PC-3 (cell line): ENCODE results near the gene MT1M. TPM values are rescaled to one million over a fixed set of nuclear protein-coding genes. Genes with fewer than 3 reads are reported as not detected.

Experiments
- ATAC-seq: fragments of 200-7000 bp; cut with Tn5 transposase; 2 replicates; pipeline ENCODE4 v1.9.1; 2020; ENCODE audit warnings: mild to moderate bottlenecking, moderate library complexity
- BruUV-seq: library from RNA; stranded (reverse); fragments of 400-500 nt; replicated peaks from 2 replicates; lab custom pipeline; 2021; lab: Mats Ljungman, UMichigan
- CTCF ChIA-PET: fragments of 300-600 bp; sonication (Branson Sonifier 250); formaldehyde crosslinking; loops from one replicate; lab custom pipeline; 2022; ENCODE audit warnings: antibody characterized with exemption; lab: Charles Lee
- POLR2A ChIA-PET: fragments of 300-600 bp; sonication (Branson Sonifier 250); formaldehyde crosslinking; loops from one replicate; lab custom pipeline; 2022; ENCODE audit warnings: antibody characterized with exemption; ENCODE audit not compliant: unreplicated experiment; lab: Charles Lee
- DNase-seq: peaks from one replicate; pipeline ENCODE4 v3.0.0-alpha.2; 2015
- H2AFZ ChIP-seq: fragments of 300-600 bp; sonication (generic); 2 replicates; pipeline ENCODE4 v1.6.0; 2016; ENCODE audit warnings: antibody characterized with exemption, low read length
- H3F3A ChIP-seq: fragments of 300-600 bp; sonication (generic); one replicate; pipeline ENCODE4 v1.6.0; 2017; ENCODE audit warnings: antibody characterized with exemption, low read length, control low read depth, mild to moderate bottlenecking; ENCODE audit not compliant: unreplicated experiment
- H3K27ac ChIP-seq: fragments of 300-600 bp; sonication (generic); 2 replicates; pipeline ENCODE4 v1.5.1; 2016; ENCODE audit warnings: mild to moderate bottlenecking, low read length
- H3K27me3 ChIP-seq: fragments of 300-600 bp; sonication (generic); 2 replicates; pipeline ENCODE4 v1.6.1; 2016; ENCODE audit warnings: low read length, mixed read lengths
- H3K36me3 ChIP-seq: fragments of 300-600 bp; sonication (generic); 2 replicates; pipeline ENCODE4 v1.6.1; 2016; ENCODE audit warnings: low read depth, mixed run types, low read length, mixed read lengths
- H3K4me1 ChIP-seq: fragments of 300-600 bp; sonication (generic); 2 replicates; pipeline ENCODE4 v1.5.1; 2016; ENCODE audit warnings: low read length; ENCODE audit not compliant: insufficient read depth
- H3K4me2 ChIP-seq: fragments of 300-600 bp; sonication (generic); 2 replicates; pipeline ENCODE4 v1.6.0; 2016; ENCODE audit warnings: low read length
- H3K4me3 ChIP-seq: fragments of 300-600 bp; sonication (generic); 2 replicates; pipeline ENCODE4 v1.5.1; 2016; ENCODE audit warnings: mild to moderate bottlenecking, low read length, mixed read lengths
- H3K79me2 ChIP-seq: fragments of 300-600 bp; sonication (generic); 2 replicates; pipeline ENCODE4 v1.6.1; 2017; ENCODE audit warnings: low read length, mixed read lengths
- H3K9ac ChIP-seq: fragments of 300-600 bp; sonication (generic); 2 replicates; pipeline ENCODE4 v1.6.0; 2016; ENCODE audit warnings: mild to moderate bottlenecking, low read length
- H3K9me2 ChIP-seq: fragments of 300-600 bp; sonication (generic); replicated peaks from 2 replicates; pipeline ENCODE4 v1.6.1; 2016; ENCODE audit warnings: mixed run types, low read length, mixed read lengths
- H3K9me3 ChIP-seq: fragments of 300-600 bp; sonication (generic); 2 replicates; pipeline ENCODE4 v1.6.1; 2016; ENCODE audit warnings: low read length, mixed read lengths
- H4K20me1 ChIP-seq: fragments of 300-600 bp; sonication (generic); 2 replicates; pipeline ENCODE4 v1.6.1; 2016; ENCODE audit warnings: low read length, mixed read lengths
- EZH2 ChIP-seq: fragments of 300-600 bp; sonication (generic); IDR thresholded peaks from one replicate; pipeline ENCODE4 v1.6.1; 2017; ENCODE audit warnings: antibody characterized with exemption, mild to moderate bottlenecking, low read length; ENCODE audit not compliant: unreplicated experiment
- EZH2phosphoT487 ChIP-seq: fragments of 300-600 bp; sonication (generic); IDR thresholded peaks from 2 replicates; pipeline ENCODE4 v1.6.1; 2018; ENCODE audit warnings: mild to moderate bottlenecking, antibody characterized with exemption, low read length, borderline replicate concordance
- intact Hi-C: fragments of 100-400 bp; cut with micrococcal nuclease; formaldehyde crosslinking; loops from 2 replicates; pipeline ENCODE4 v1.9.0; 2023
- total RNA-seq: library from RNA; depleted of rRNA; stranded (reverse); fragments of >200 nt; gene quantifications from 2 replicates; pipeline ENCODE4 v1.2.3, GENCODE V29; 2014
- TF ChIP-seq, protein P1 (sequence below): fragments of 300-600 bp; sonication (generic); conservative IDR thresholded peaks from 2 replicates; pipeline ENCODE4 v1.5.1; 2017; ENCODE audit warnings: antibody characterized with exemption, low read depth, mild to moderate bottlenecking, low read length

MT1M gene
- total RNA-seq, 1 experiment from 2014 or later: 1.5 TPM

DNA sequence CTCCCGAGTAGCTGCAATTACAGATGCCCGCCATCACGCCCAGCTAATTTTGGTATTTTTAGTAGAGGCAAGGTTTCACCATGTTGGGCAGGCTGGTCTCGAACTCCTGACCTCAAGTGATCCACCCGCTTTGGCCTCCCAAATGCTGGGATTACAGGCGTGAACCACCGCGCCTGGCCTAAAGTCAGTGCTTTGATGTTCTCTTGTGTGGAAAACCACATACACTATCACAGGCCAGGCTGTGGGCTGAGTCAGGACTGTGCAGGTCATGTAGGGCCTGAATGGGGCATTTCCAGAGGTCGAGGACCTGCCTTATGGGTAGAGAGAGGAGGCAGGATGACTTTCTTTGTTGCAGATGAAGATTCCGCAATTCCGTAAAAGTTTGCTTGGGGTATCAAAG lies 48.2 kb upstream of the MT1M start:
- TF ChIP-seq, protein P1, sequence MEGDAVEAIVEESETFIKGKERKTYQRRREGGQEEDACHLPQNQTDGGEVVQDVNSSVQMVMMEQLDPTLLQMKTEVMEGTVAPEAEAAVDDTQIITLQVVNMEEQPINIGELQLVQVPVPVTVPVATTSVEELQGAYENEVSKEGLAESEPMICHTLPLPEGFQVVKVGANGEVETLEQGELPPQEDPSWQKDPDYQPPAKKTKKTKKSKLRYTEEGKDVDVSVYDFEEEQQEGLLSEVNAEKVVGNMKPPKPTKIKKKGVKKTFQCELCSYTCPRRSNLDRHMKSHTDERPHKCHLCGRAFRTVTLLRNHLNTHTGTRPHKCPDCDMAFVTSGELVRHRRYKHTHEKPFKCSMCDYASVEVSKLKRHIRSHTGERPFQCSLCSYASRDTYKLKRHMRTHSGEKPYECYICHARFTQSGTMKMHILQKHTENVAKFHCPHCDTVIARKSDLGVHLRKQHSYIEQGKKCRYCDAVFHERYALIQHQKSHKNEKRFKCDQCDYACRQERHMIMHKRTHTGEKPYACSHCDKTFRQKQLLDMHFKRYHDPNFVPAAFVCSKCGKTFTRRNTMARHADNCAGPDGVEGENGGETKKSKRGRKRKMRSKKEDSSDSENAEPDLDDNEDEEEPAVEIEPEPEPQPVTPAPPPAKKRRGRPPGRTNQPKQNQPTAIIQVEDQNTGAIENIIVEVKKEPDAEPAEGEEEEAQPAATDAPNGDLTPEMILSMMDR: no peak
- TF ChIP-seq EZH2: no peak
- TF ChIP-seq EZH2phosphoT487: no peak
- ChIA-PET POLR2A (no interaction called here), CTCF (no interaction called here)
- no peaks in the 10 kb centered on the region for H3K79me2 ChIP-seq
- H3K27ac ChIP-seq: no peak overlapping the region
- H2AFZ ChIP-seq: no peak overlapping the region
- ATAC-seq: no peak
- no peaks in the 10 kb centered on the region for H4K20me1 ChIP-seq
- intact Hi-C loops: no loop called here
- H3K9me2 ChIP-seq: no peaks in the 10 kb centered on the region
- no peaks in the 10 kb centered on the region for H3K9me3 ChIP-seq
- H3K4me3 ChIP-seq: no peak overlapping the region
- no peaks in the 10 kb centered on the region for H3F3A ChIP-seq
- no peak overlapping the region for H3K4me2 ChIP-seq
- no TSS peak for BruUV-seq
- H3K9ac ChIP-seq: no peak overlapping the region
- no peaks in the 10 kb centered on the region for H3K36me3 ChIP-seq
- DNase-seq: no peak
- H3K4me1 ChIP-seq: no peaks in the 10 kb centered on the region
- 0 out of 2 replicates have a peak, but pooled peaks cover 5% of the 10 kb centered on the region for H3K27me3 ChIP-seq

DNA sequence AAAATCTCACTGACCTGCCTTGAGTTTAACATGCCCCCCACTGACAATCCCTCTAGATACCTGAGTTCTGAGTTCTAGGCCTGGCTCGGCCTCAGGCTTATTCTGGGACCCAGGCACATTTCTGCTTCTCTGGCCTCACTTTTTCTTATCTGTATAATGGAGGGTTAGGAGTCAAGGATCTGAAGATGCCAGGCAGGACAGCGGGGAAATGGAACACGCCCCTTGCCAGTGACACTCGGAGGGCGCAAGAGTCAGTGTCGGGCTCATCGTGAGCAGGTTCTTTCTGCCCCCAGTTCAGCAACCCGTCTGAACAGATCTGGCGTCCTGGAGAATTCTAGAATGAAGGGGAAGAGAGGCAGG lies 43.7 kb upstream of the MT1M start:
- DNase-seq (no peak), ATAC-seq (no peak)
- Histone ChIP-seq H3F3A (no peaks in the 10 kb centered on the region), H3K9me3 (no peaks in the 10 kb centered on the region), H3K4me1 (no peaks in the 10 kb centered on the region), H3K4me2 (peak overlapping the region; percentile 76; the same call in 1 of the 2 replicates), H3K27me3 (0 out of 2 replicates have a peak, but pooled peaks cover 5% of the 10 kb centered on the region), H3K36me3 (no peaks in the 10 kb centered on the region), H3K9me2 (no peaks in the 10 kb centered on the region), H3K4me3 (no peak overlapping the region), H2AFZ (no peak overlapping the region), H3K79me2 (no peaks in the 10 kb centered on the region), H4K20me1 (no peaks in the 10 kb centered on the region), H3K27ac (no peak overlapping the region), H3K9ac (no peak overlapping the region)
- no peak for TF ChIP-seq EZH2
- TF ChIP-seq, protein P1: no peak
- no peak for TF ChIP-seq EZH2phosphoT487
- intact Hi-C loops: no loop called here
- CTCF ChIA-PET: no interaction called here
- BruUV-seq: no TSS peak
- POLR2A ChIA-PET: no interaction called here

DNA sequence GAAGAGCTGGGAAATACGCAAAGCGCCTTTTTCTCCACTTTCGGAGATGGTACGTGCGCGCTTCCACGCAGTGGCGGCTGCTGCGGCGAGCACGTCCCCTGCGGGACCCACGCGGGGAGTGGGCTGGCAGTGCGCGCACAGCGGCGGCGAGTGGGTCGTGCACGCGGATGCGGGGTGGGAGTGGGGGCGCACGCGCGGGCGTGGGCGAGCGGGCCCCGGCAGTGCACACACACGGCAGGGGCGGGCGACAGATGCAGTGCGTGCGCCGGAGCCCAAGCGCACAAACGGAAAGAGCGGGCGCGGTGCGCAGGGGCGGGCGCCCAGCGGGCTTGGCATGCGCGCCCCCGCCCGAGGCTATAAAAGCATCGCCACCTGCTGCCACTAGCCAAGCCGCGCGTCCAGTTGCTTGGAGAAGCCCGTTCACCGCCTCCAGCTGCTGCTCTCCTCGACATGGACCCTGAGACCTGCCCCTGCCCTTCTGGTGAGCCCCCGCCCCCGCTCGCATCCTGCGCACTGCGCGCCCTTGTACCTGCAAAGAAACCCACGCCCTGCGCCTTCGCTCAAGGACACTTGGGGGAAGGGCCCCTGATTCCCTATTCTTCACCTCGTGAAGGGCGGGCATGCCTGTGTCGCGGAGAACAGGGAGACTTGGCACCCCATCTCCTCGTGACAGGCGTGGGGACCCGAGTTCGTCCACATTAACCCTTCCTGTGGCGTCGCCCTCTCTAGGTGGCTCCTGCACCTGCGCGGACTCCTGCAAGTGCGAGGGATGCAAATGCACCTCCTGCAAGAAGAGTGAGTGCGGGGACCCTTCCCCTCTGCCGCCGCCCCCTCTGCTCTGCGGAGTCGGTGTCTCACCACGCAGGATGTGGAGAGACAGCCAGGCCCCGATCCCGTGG lies 43.1 kb upstream of the MT1M start, which contains the start of gene MT3:
TSS of gene MT3 (plus strand) at position 388 of the 899 bp plus-strand sequence. CDS start at position 451, 63 bp downstream.
- H3K27me3 ChIP-seq: 0 out of 2 replicates have a peak, but pooled peaks cover 5% of the 10 kb centered on the region
- H2AFZ ChIP-seq: no peak within 1 kb of the TSS
- H3K9me3 ChIP-seq: no peaks in the 10 kb centered on the region
- DNase-seq: peak; percentile 19
- no peak within 1 kb of the TSS for H3K27ac ChIP-seq
- POLR2A ChIA-PET: no interaction called here
- no peaks in the 10 kb centered on the region for H3K79me2 ChIP-seq
- H3F3A ChIP-seq: no peaks in the 10 kb centered on the region
- no TSS peak for BruUV-seq
- H3K36me3 ChIP-seq: no peaks in the 10 kb centered on the region
- H4K20me1 ChIP-seq: no peaks in the 10 kb centered on the region
- TF ChIP-seq EZH2phosphoT487 (0 out of 2 replicates have a peak, but pooled peaks have one; percentile 50), EZH2 (no peak)
- TF ChIP-seq, protein P1: no peak
- peak; percentile 33 for ATAC-seq
- no peaks in the 10 kb centered on the region for H3K4me1 ChIP-seq
- intact Hi-C loops: no loop called here
- peak within 1 kb of the TSS; percentile 49 for H3K4me3 ChIP-seq
- CTCF ChIA-PET: no interaction called here
- no peaks in the 10 kb centered on the region for H3K9me2 ChIP-seq
- H3K9ac ChIP-seq: no peak within 1 kb of the TSS
- H3K4me2 ChIP-seq: peak within 1 kb of the TSS; percentile 76
